Hepatocyte (in vitro differentiated cells): ENCODE data around the gene LMX1A.

Experiments
- EZH2 ChIP-seq: fragments of 200-600 bp; sonication (generic); IDR thresholded peaks from 2 replicates; pipeline ENCODE4 v1.6.1; 2016; ENCODE audit warnings: antibody characterized with exemption, mild to moderate bottlenecking, borderline replicate concordance
- TF ChIP-seq, protein P1 (sequence below): fragments of 200-600 bp; sonication (generic); IDR thresholded peaks from 2 replicates; pipeline ENCODE4 v1.5.1; 2016; ENCODE audit warnings: antibody characterized with exemption, mild to moderate bottlenecking; ENCODE audit not compliant: poor library complexity

DNA sequence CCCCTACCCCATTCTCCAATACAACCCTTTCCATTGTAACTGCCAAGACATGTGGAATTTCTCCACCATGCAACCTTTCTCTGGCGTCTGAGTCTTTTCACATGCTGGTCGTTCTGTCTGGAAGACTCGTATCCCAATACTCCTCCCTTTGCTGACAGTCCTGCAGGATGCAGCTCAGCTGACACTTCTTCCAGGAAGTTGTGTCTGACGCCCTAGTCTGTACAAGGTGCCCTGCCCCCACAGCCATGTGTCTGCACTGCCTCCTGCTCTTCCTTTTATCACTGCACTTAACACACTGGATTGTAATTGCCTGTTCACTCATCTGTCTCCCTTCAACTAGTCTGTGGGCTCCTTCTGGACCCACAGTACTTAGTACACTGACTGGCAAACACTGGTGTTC is 188.0 kb downstream of the LMX1A start:
- TF ChIP-seq EZH2: no peak
- TF ChIP-seq, protein P1, sequence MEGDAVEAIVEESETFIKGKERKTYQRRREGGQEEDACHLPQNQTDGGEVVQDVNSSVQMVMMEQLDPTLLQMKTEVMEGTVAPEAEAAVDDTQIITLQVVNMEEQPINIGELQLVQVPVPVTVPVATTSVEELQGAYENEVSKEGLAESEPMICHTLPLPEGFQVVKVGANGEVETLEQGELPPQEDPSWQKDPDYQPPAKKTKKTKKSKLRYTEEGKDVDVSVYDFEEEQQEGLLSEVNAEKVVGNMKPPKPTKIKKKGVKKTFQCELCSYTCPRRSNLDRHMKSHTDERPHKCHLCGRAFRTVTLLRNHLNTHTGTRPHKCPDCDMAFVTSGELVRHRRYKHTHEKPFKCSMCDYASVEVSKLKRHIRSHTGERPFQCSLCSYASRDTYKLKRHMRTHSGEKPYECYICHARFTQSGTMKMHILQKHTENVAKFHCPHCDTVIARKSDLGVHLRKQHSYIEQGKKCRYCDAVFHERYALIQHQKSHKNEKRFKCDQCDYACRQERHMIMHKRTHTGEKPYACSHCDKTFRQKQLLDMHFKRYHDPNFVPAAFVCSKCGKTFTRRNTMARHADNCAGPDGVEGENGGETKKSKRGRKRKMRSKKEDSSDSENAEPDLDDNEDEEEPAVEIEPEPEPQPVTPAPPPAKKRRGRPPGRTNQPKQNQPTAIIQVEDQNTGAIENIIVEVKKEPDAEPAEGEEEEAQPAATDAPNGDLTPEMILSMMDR: no peak
